ENCODE results near the gene UBE3B. TPM values are rescaled to one million over a fixed set of nuclear protein-coding genes. Genes with fewer than 3 reads are reported as not detected.

Gene UBE3B
- polyA plus RNA-seq, 1 donor (not counting 4 experiments of a cell fraction or from before 2014, with no cell fraction given) = 27.1 TPM

DNA sequence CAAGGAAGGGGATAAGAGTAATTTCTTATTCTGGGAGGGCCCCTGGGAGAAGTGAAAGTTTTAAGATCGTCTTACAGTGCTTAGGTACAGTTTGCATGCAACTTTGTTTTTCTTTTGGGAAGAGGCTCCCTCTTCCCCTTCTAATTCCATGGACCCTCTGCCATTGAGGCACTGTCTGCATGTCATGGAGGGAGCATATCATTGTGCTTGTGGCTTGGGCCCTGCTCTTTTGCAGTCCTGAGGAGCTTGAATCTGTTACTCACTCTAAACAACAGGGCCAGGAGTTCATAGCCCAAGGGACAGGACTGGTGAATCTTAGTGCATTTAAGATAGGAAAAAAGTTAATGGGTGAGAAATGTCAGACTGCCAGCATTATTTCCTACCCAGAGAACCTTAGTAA is 2.3 kb downstream of the UBE3B start:
- Histone ChIP-seq H2AFZ (ENCODE audit: control insufficient read depth, low read length) (no peak overlapping the region), H3K27ac (ENCODE audit: control insufficient read depth, insufficient read depth, low read length) (no peak overlapping the region), H3K27me3 (ENCODE audit: control insufficient read depth, extremely low read depth, insufficient read depth, low read length) (no peaks in the 10 kb centered on the region), H3K4me3 (ENCODE audit: control insufficient read depth in 2 of 3, extremely low read depth in 1 of 3, insufficient read depth in 2 of 3, low read depth in 1 of 3, low read length in 3 of 3) (no peak overlapping the region), H3K4me1 (ENCODE audit: control insufficient read depth, extremely low read depth, insufficient read depth, low read length) (peaks cover 18% of the 10 kb centered on the region), H3K9me1 (ENCODE audit: control insufficient read depth, extremely low read depth, insufficient read depth, low read length) (no peaks in the 10 kb centered on the region), H3K9ac (ENCODE audit: control insufficient read depth, extremely low read depth, insufficient read depth, low read length) (no peak overlapping the region), H3K4me2 (ENCODE audit: control insufficient read depth, extremely low read depth, insufficient read depth, low read depth, low read length) (no peak overlapping the region), H3K9me3 (ENCODE audit: control insufficient read depth, low read depth, low read length) (no peaks in the 10 kb centered on the region), H3K79me2 (ENCODE audit: control insufficient read depth, insufficient read depth, low read length) (peaks cover 47% of the 10 kb centered on the region), H4K20me1 (ENCODE audit: control insufficient read depth, extremely low read depth, insufficient read depth, low read length) (no peaks in the 10 kb centered on the region), H3K36me3 (ENCODE audit: control insufficient read depth in 2 of 2, extremely low read depth in 1 of 2, insufficient read depth in 2 of 2, low read length in 2 of 2) (peaks cover 9 to 10% of the 10 kb centered on the region in 2 experiments)
- DNase-seq (ENCODE audit: low read depth, low spot score) (no peak), FAIRE-seq (no peak)
- dilution Hi-C loops (cut with MboI; ENCODE audit: extremely low pct_ligation_motif_present, low sequenced_read_pairs) = no loop called here
- TF ChIP-seq CTCF (optimal IDR thresholded peaks at IDR 0.05 in 1 of 3, IDR thresholded peaks at IDR 0.05 in 1 of 3, conservative IDR thresholded peaks at IDR 0.05 in 1 of 3; ENCODE audit: extremely low read depth in 1 of 3, insufficient read depth in 2 of 3, low read length in 3 of 3) (no peak), EZH2 (IDR thresholded peaks at IDR 0.05; ENCODE audit: low read length) (no peak)

GRCh38 chr12:109480356-109480755 is 2.9 kb downstream of the UBE3B start:
- H3K9ac ChIP-seq (ENCODE audit: control insufficient read depth, extremely low read depth, insufficient read depth, low read length) = no peak overlapping the region
- no peak overlapping the region for H3K4me3 ChIP-seq (ENCODE audit: control insufficient read depth in 2 of 3, extremely low read depth in 1 of 3, insufficient read depth in 2 of 3, low read depth in 1 of 3, low read length in 3 of 3)
- TF ChIP-seq EZH2 (IDR thresholded peaks at IDR 0.05; ENCODE audit: low read length) = no peak
- no peak for TF ChIP-seq CTCF (optimal IDR thresholded peaks at IDR 0.05 in 1 of 3, IDR thresholded peaks at IDR 0.05 in 1 of 3, conservative IDR thresholded peaks at IDR 0.05 in 1 of 3; ENCODE audit: extremely low read depth in 1 of 3, insufficient read depth in 2 of 3, low read length in 3 of 3)
- no peaks in the 10 kb centered on the region for H4K20me1 ChIP-seq (ENCODE audit: control insufficient read depth, extremely low read depth, insufficient read depth, low read length)
- peaks cover 12 to 14% of the 10 kb centered on the region in 2 experiments for H3K36me3 ChIP-seq (ENCODE audit: control insufficient read depth in 2 of 2, extremely low read depth in 1 of 2, insufficient read depth in 2 of 2, low read length in 2 of 2)
- H3K27me3 ChIP-seq (ENCODE audit: control insufficient read depth, extremely low read depth, insufficient read depth, low read length) = no peaks in the 10 kb centered on the region
- H3K4me2 ChIP-seq (ENCODE audit: control insufficient read depth, extremely low read depth, insufficient read depth, low read depth, low read length) = no peak overlapping the region
- dilution Hi-C loops (cut with MboI; ENCODE audit: extremely low pct_ligation_motif_present, low sequenced_read_pairs) = no loop called here
- DNase-seq (ENCODE audit: low read depth, low spot score) (no peak), FAIRE-seq (no peak)
- H2AFZ ChIP-seq (ENCODE audit: control insufficient read depth, low read length) = no peak overlapping the region
- H3K9me1 ChIP-seq (ENCODE audit: control insufficient read depth, extremely low read depth, insufficient read depth, low read length) = no peaks in the 10 kb centered on the region
- H3K27ac ChIP-seq (ENCODE audit: control insufficient read depth, insufficient read depth, low read length) = no peak overlapping the region
- peaks cover 16% of the 10 kb centered on the region for H3K4me1 ChIP-seq (ENCODE audit: control insufficient read depth, extremely low read depth, insufficient read depth, low read length)
- peaks cover 41% of the 10 kb centered on the region for H3K79me2 ChIP-seq (ENCODE audit: control insufficient read depth, insufficient read depth, low read length)
- no peaks in the 10 kb centered on the region for H3K9me3 ChIP-seq (ENCODE audit: control insufficient read depth, low read depth, low read length)
